Measurements from ENCODE around the gene PPP2R1A.

GRCh38 chr19:52191951-52192350 is 2.1 kb downstream of the PPP2R1A start:
- TF ChIP-seq POLR2AphosphoS5 (IDR thresholded peaks at IDR 0.05; ENCODE audit: borderline replicate concordance, low read depth, low read length) (no peak), EZH2 (IDR thresholded peaks at IDR 0.05) (no peak)
